Common myeloid progenitor, CD34-positive (primary cell): ENCODE data around the gene OASL.

ENCODE experiments used
- CTCF ChIA-PET: fragments of 350-600 bp; sonication (Branson Sonifier 250); formaldehyde crosslinking; loops from one replicate; lab custom pipeline; 2021; ENCODE audit warnings: antibody characterized with exemption; lab: Charles Lee
- POLR2A ChIA-PET: fragments of 350-600 bp; sonication (Branson Sonifier 250); formaldehyde crosslinking; loops from one replicate; lab custom pipeline; 2021; ENCODE audit warnings: antibody characterized with exemption; lab: Charles Lee
- DNase-seq, 3 donors: peaks; one replicate each; pipeline versions ENCODE4 v3.0.0 to v3.0.0-alpha.2; 2013
- H3K27ac ChIP-seq, 2 experiments: 1 replicate in 1 of 2; 2 replicates in 1 of 2; pipeline ENCODE4 v1.7.0; 2013; ENCODE audit warnings: inconsistent platforms in 2 of 2, low read length in 2 of 2, mild to moderate bottlenecking in 2 of 2, low read depth in 1 of 2, moderate library complexity in 1 of 2; ENCODE audit not compliant: severe bottlenecking in 2 of 2, insufficient read depth in 1 of 2, poor library complexity in 1 of 2
- H3K27me3 ChIP-seq, 5 experiments: replicated peaks in 2 of 5; 1 replicate in 3 of 5; 2 replicates in 2 of 5; pipeline versions ENCODE4 v1.6.1 to v1.7.0; 2013; ENCODE audit warnings: low read length in 4 of 5, mild to moderate bottlenecking in 2 of 5, moderate library complexity in 2 of 5, inconsistent platforms in 1 of 5; ENCODE audit not compliant: insufficient read depth in 5 of 5, control insufficient read depth in 4 of 5
- H3K36me3 ChIP-seq, 4 experiments: 1 replicate in 2 of 4; 2 replicates in 2 of 4; pipeline versions ENCODE4 v1.6.1 to v1.7.0; 2013; ENCODE audit warnings: low read length in 3 of 4, control low read depth in 1 of 4, mild to moderate bottlenecking in 1 of 4; ENCODE audit not compliant: control insufficient read depth in 4 of 4, insufficient read depth in 4 of 4
- H3K4me1 ChIP-seq, 4 experiments: 1 replicate in 3 of 4; 2 replicates in 1 of 4; pipeline versions ENCODE4 v1.6.1 to v1.7.1; 2013; ENCODE audit warnings: low read length in 3 of 4, mild to moderate bottlenecking in 3 of 4, control low read depth in 1 of 4, inconsistent platforms in 1 of 4, moderate library complexity in 1 of 4; ENCODE audit not compliant: control insufficient read depth in 4 of 4, insufficient read depth in 4 of 4; ENCODE audit errors: control extremely low read depth in 1 of 4
- H3K4me3 ChIP-seq, 7 experiments: 1 replicate in 4 of 7; 2 replicates in 3 of 7; pipeline versions ENCODE4 v1.5.1 to v1.7.0; 2013; ENCODE audit warnings: mild to moderate bottlenecking in 7 of 7, low read length in 6 of 7, moderate library complexity in 6 of 7, inconsistent platforms in 2 of 7, low read depth in 2 of 7, control low read depth in 1 of 7; ENCODE audit not compliant: insufficient read depth in 4 of 7, control insufficient read depth in 1 of 7; ENCODE audit errors: extremely low read depth in 1 of 7
- H3K9me3 ChIP-seq, 5 experiments: 1 replicate in 4 of 5; 2 replicates in 1 of 5; pipeline versions ENCODE4 v1.6.1 to v1.7.1; 2013; ENCODE audit warnings: low read length in 4 of 5, mild to moderate bottlenecking in 2 of 5, inconsistent platforms in 1 of 5, low read depth in 1 of 5, moderate library complexity in 1 of 5; ENCODE audit not compliant: control insufficient read depth in 4 of 5, insufficient read depth in 2 of 5; ENCODE audit errors: control extremely low read depth in 1 of 5
- WGBS: methylation state at CpG from one replicate; pipeline ENCODE4 v1.1.5; 2013; ENCODE audit not compliant: insufficient coverage; 5-methylcytosine and 5-hydroxymethylcytosine counted together

The OASL gene

DNA sequence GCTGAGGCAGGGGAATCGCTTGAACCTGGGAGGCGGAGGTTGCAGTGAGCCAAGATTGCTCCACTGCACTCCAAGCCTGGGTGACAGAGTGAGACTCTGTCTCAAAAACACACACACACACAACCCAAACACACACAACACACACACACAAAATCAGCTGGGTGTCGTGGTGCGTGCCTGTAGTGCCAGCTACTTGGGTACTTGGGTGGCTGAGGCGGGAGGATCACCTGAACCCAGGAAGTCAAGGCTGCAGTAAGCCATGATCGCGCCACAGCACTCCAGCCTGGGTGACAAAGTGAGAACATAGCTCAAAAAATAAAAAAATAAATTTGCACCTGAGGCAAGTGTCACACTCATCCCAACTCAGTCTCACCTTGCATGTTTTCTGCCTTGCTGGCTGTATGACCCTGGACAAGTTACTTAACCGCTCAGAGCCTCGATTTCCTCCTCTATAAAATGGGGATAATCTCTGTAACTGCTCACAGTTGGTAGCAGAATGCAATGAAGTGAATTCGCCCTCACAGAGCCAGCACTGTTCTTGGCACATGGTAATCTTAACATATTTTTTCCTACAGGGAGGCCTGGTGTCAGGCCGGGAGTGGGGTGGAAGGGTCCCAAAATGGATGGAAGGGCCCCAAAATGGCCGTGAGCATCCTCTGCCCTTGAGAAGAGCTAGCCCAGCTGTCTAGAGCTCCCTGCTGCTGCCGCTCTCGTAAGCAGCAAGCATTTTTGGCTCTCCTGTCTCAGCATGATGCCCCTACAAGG, 61.3 kb downstream of the OASL start:
- Histone ChIP-seq H3K4me3 (no peak overlapping the region), H3K4me1 (peaks cover 0 to 4% (median 0%) of the 10 kb centered on the region in 4 experiments), H3K9me3 (no peaks in the 10 kb centered on the region), H3K36me3 (no peaks in the 10 kb centered on the region), H3K27ac (no peak overlapping the region), H3K27me3 (no peaks in the 10 kb centered on the region)
- 100% methylated on average over 5 of the region's 14 CpGs for WGBS
- POLR2A ChIA-PET: interaction anchor here (1.1 kb wide), 1 partner anchor 396 kb away, joined by 4 read pairs; the partner anchor contains the start of gene POP5
- CTCF ChIA-PET: interaction anchor here (1.0 kb wide), 1 partner anchor 8 kb away, joined by 3 read pairs; no protein-coding TSS in a partner anchor
- DNase-seq: no peak

DNA sequence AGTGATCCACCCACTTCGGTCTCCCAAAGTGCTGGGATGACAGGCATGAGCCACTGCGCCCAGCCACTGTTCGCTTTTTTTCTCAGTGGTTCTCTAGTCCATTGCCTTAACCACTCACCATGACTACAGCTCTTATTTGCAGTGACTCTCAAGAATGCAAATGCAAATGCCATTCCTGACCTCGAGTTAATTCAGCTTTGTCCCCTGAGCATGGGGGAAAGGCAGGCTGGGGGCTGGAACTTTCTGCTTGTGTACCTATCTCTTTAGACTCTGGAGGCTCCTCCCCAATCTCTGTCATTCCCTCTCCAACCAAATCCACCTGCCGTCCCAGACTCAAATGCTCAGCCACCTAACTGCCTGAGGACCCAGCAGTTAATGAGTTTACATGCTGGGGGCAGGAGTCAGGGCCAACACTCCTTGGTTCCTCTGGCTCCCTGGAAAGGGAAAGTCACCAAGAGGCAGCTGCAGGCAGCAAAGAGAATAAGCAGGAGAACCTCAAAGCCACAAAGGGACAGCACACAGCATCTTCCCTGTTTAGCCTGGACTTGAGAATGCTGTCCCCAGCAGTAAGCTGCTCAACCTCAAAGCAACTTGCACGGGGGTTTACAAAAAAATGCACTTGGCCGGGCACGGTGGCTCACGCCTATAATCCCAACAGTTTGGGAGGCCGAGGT, 66.0 kb downstream of the OASL start:
- POLR2A ChIA-PET: interaction anchor here (1.1 kb wide), 1 partner anchor 70 kb away, joined by 4 read pairs; no protein-coding TSS in a partner anchor

DNA sequence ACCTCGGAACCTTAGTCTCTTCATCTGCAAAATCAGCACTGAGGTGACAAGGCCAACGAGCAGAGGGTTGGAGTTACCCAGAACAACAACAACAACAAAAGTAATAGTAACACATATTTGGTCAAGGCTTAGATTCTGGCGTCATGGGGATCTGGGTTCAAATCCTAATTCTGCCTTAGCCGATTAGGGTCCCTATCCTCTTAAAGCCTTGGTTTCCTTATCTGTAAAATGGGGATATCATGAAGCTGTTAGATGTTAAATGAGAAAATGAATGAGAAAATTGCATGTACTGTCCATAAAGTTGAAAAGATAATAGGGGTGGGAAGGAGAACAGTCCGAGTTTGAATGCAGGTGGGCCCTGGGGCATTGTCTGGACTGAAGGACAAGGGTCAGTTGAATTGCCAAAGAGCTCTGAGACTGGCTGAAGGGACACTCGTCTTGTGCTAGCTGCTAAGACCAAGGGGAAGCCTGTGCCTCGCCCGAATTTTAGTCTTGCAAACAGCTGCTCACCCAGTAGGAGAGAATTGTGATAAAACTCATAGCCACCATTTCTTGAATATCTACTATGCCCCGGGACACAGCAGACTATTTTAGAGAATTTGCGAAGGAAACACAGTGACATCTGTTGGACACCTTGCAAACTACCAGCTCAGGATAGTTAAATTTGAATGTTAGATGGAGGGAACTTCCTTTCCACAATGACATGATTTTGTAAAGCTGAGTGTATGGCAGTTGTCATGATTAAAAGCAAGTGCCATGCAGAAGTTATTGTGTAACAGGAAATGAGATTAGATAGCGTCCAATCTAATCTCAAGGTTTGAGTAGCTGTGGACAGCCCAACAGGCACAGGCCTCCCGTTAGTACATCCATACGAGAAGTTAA, 67.5 kb downstream of the OASL start:
- H3K4me1 ChIP-seq: peaks cover 0 to 11% (median 2%) of the 10 kb centered on the region in 4 experiments
- DNase-seq: peak; percentile 81 to 91 (median 90)
- peak overlapping the region in 2 of 7 experiments; percentile 25 to 31 for H3K4me3 ChIP-seq
- no peaks in the 10 kb centered on the region for H3K27me3 ChIP-seq
- H3K27ac ChIP-seq: no peak overlapping the region
- ChIA-PET POLR2A (interaction anchor here (1.1 kb wide), 1 partner anchor 69 kb away, joined by 4 read pairs; no protein-coding TSS in a partner anchor), CTCF (interaction anchor here (0.6 to 4.7 kb wide), 39 partner anchors 9 to 396 kb away, joined by 3 to 43 read pairs (median 4); partner anchors contain the start of gene POP5)
- no peaks in the 10 kb centered on the region for H3K36me3 ChIP-seq
- no peaks in the 10 kb centered on the region for H3K9me3 ChIP-seq
- WGBS: 37% methylated on average over 6 of the region's 13 CpGs

More for the DNA sequence above, 66.0 kb downstream of the OASL start:
- CTCF ChIA-PET: interaction anchor here (0.9 to 4.7 kb wide), 19 partner anchors 10 to 391 kb away, joined by 3 to 43 read pairs (median 5); partner anchors contain the start of gene POP5
- Histone ChIP-seq H3K27me3 (no peaks in the 10 kb centered on the region), H3K36me3 (no peaks in the 10 kb centered on the region), H3K9me3 (no peaks in the 10 kb centered on the region), H3K4me3 (no peak overlapping the region), H3K4me1 (peaks cover 0 to 11% (median 2%) of the 10 kb centered on the region in 4 experiments), H3K27ac (no peak overlapping the region)
- no peak for DNase-seq
- 100% methylated on average over 1 of the region's 10 CpGs for WGBS

DNA sequence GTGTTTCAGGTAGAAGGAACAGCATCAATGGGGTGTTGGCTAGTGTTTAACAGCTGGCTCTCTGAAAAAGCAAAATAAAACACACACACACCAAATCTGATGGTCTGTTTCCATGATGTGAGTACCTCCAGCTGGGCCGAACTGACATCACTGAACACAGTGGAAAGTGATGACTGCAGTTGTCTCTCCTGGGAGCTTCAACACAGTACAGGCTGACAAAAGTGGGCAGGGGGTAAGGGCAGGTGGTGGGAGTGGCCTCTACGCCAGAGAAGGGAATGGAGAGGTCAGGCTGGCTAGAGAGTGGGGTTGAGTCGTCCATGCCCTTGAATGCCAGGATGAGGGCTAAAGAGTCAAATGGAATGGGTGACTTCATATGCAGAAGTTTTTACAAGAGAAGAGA, 68.7 kb downstream of the OASL start:
- ChIA-PET POLR2A (no interaction called here), CTCF (interaction anchor here (0.7 to 4.7 kb wide), 8 partner anchors 8 to 461 kb away, joined by 3 to 43 read pairs (median 3); partner anchors contain the start of gene HNF1A)
- H3K36me3 ChIP-seq: no peaks in the 10 kb centered on the region
- no peak for DNase-seq
- no peaks in the 10 kb centered on the region for H3K9me3 ChIP-seq
- no peaks in the 10 kb centered on the region for H3K27me3 ChIP-seq
- peaks cover 0 to 11% (median 2%) of the 10 kb centered on the region in 4 experiments for H3K4me1 ChIP-seq
- no peak overlapping the region for H3K27ac ChIP-seq
- WGBS: 100% methylated on average over 3 of the region's 3 CpGs
- H3K4me3 ChIP-seq: no peak overlapping the region
